ENCODE data around the gene ACIN1.

- TF ChIP-seq CTCF (IDR thresholded peaks at IDR 0.05) (no peak), POLR2A (IDR thresholded peaks at IDR 0.05) (no peak), POLR2AphosphoS5 (IDR thresholded peaks at IDR 0.05) (no peak), EP300 (IDR thresholded peaks at IDR 0.05) (no peak)
These were observed 42.3 kb downstream of the ACIN1 start for GRCh38 chr14:23052671-23053070.
